NCI-H2081 (cell line): Measurements from ENCODE around the gene RNF114.
"Not testable (repeated sequence)": the region's sequence is repeated elsewhere in the genome, so short reads cannot be mapped to it uniquely, and the experiment has no call there.

ENCODE experiments used
- DNase-seq, 2 experiments: peaks; one replicate each; lab custom pipeline; 2025; lab: John Stamatoyannopoulos, UW

RNF114 gene

DNA sequence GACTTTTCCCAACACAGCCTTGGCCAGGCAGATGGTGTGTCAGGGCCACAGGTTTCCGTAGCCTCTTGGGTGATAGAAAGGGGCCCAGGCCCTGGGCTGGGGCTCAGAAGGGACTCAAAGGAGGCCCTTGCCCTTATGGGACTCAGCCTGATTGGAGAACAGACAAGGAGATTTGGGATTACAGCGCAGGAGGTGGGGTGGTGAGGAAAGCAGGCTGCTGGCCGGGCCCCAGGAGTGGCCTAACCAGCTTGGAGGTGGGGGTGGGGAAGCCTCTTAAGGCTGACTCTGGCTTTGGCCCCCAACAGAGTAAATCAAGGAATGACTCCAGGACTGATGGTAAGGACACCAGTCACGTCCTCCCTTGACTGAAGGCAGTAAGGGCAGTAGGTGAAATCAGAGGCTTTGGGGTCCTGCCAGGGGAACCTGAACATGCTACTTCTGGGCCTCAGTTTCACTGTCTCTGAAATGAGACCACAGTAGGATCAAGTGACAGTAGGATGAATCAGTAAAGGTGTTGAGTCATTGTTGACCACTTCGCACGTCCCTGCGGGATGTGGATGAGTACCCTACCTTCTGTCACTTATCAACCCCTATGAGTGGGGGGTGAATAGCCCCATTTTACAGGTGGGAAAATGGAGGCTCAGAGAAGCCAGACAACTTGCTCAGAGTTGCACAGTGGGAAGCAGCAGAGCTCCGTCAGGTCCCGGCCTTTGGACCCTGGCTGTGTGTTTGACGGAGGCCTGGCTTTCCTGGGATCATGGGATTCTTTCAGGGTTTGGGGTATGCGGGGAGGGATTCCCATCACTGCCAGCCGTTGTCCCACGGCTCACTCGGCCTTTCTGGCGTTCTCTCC, 51.0 kb downstream of the RNF114 start:
- no peak for DNase-seq

DNA sequence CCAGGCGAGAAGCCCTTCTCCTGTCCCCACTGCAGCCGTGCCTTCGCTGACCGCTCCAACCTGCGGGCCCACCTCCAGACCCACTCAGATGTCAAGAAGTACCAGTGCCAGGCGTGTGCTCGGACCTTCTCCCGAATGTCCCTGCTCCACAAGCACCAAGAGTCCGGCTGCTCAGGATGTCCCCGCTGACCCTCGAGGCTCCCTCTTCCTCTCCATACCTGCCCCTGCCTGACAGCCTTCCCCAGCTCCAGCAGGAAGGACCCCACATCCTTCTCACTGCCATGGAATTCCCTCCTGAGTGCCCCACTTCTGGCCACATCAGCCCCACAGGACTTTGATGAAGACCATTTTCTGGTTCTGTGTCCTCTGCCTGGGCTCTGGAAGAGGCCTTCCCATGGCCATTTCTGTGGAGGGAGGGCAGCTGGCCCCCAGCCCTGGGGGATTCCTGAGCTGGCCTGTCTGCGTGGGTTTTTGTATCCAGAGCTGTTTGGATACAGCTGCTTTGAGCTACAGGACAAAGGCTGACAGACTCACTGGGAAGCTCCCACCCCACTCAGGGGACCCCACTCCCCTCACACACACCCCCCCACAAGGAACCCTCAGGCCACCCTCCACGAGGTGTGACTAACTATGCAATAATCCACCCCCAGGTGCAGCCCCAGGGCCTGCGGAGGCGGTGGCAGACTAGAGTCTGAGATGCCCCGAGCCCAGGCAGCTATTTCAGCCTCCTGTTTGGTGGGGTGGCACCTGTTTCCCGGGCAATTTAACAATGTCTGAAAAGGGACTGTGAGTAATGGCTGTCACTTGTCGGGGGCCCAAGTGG, 51.9 kb downstream of the RNF114 start:
- no peak for DNase-seq

DNA sequence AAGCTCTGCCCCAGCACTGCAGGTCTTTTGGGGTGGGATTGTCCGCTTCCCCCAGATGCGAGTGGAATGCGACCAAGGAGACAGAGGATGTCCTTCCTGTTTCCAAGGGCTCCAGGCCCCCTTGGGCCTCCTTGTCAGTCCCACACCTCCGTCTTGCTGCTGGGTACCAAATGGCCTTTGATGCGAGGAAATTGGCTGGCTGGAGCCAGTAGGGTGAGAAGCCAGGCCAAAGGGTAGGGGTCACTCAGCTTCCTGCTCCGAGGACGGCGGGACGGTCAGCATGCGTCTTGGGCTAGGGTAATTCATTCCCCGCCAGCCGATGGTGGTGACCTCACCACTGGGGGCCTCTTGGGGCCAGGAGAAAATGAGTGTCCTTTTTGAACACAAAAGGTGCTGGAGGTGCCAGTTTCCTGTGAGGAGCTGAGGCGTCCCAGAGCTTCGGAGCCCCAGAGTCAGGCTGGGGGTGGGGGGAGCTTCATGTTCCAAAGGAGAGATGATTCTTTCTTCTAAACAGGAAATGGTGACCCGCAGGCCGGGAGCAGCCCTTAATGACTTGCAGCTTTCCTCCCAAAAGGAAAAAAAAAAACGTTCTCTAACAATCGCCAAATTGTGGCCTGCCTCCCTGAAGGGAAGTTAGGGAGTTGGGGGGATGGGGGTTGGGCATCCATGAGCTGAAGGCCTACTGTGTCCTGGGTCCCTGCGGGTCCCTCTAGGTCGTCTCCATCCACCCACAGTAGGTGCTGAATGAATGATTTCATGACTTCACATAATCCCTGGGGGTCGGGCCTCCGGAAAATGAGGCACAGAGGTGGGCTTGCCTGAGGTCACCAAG, 53.3 kb downstream of the RNF114 start:
- DNase-seq: no peak

DNA sequence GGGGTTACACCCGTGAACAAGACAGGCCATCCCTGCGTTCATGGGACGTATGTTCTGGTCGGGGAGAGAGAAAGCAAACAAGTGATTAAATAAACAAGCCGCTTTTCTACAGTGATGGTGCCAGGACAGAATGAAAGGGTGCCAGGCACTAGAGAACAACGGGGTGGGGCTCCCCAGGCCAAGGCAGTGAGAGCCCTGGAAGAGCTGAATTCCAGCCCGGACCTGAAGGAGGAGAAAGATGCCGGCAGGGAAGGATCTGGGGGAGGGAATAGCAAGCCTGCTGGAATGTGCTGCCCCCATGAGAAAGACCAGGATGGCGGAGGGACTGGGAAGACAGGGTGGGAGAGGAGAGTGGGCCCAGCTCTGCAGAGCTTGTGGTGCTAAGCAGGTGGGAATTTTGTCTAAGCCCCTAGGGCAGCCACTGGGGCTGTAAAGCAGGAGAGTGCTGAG, 54.1 kb downstream of the RNF114 start:
- no peak for DNase-seq

DNA sequence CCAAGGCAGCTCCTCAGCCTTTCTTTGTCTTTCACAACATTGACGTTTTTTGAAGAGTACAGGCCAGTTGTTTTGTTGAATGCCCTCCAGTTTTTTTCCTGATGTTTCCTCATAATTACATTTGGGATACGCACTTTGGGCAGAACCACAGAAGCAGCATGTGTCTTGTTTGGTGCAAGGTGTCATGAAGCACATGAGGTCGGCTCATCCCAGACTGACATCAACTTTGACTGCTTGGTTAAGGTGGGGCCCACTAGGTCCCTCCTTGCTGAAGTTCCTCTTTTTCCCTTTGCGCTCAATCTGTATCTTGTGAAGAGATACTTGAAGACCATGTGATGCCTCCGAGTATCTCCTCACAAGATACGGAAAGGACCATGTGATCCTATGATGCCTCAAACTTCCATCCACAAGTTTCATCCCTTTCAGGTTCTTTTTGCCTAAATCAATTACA, 57.1 kb downstream of the RNF114 start:
- DNase-seq: no peak

DNA sequence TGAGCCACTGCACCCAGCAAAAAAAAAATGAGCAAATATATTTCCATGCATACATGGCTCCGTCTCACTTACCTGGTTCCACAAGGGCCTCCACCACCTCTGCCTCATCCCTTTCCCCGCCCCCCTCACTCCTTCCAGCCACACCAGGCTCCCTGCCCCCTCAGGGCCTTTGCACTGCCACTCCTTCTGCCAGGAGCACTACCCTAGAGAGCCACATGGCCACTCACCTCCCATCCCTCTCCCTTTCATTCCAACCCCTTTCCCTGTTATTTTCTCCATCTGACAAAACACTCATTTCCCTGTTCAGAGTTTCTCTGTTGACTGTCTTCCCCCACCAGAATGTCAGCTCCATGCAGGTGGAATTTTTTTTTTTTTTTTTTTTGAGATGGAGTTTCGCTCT, 59.4 kb downstream of the RNF114 start:
- DNase-seq: no peak

DNA sequence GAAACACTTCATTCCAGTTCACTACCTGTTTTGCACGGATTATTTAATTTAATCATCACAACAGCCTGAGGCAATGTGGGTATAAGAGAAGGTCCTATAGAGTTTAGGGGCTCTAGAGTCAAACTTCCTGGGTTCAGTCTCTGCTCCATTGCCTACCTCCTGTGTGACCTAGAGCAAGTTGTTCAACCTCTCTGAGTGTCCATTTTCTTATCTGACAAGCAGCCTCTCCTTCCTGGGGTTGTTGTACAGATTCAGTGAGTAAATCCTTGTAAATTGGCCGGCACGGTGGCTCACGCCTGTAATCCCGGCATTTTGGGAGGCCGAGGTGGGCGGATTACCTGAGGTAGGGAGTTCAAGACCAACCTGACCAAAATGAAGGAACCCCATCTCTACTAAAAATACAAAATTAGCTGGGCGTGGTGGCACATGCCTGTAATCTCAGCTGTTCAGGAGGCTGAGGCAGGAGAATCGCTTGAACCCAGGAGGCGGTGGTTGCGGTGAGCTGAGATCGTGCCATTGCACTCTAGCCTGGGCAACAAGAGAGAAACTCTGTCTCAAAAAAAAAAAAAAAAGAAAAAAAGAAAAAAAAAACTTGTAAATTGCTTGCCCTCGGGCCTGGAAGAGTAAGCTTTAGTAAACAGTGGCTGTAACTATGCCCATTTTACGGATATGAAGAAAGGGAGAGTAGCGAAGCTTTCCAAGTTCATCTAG, 62.4 kb downstream of the RNF114 start:
- DNase-seq: not testable (repeated sequence)

DNA sequence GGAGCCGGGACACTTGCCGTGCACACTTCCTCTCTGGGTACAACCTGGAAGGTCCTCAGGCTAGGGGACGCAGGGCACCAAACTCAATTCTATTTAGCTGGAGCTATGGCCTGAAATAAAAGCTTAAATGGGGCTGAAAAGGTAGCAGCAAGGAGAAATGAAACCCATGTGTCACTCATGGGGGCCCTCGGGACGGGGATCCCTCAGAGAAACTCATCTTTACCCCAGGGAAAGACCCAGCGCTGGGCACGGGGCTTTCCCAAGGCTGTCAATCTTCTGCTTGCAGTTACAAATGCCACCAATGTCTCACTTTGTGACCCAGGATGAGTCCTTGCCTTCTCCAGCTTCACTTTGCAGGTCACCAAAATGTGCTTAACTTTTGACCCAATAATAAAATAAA, 63.1 kb downstream of the RNF114 start:
- no peak for DNase-seq

DNA sequence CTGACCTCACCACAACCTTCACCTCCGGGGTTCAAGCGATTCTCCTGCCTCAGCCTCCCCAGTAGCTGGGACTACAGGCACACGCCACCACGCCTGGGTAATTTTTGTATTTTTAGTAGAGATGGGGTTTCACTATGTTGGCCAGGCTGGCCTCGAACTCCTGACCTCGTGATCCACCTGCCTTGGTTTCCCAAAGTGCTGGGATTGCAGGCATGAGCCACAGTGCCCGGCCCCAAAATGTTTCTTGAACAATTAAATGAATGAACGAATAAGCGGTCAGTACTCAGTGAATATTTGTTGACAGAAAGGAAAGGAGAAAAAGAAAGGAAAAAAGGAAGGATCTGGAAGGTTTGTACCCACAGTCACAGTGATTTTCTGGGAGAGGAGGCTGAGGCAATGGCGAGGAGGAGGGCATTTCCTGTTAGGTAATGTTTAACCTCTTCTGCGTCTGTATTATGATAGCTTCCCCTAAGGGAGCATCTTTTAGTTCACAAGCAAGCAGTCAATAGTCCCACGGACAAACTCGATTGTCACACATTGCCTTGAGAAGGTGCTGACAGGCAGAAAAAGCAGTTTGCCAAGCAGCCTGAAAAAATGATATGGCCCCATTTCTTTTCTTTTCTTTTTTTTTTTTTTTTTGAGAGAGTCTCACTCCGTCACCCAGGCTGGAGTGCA, 64.5 kb downstream of the RNF114 start:
- DNase-seq: not testable (repeated sequence)

DNA sequence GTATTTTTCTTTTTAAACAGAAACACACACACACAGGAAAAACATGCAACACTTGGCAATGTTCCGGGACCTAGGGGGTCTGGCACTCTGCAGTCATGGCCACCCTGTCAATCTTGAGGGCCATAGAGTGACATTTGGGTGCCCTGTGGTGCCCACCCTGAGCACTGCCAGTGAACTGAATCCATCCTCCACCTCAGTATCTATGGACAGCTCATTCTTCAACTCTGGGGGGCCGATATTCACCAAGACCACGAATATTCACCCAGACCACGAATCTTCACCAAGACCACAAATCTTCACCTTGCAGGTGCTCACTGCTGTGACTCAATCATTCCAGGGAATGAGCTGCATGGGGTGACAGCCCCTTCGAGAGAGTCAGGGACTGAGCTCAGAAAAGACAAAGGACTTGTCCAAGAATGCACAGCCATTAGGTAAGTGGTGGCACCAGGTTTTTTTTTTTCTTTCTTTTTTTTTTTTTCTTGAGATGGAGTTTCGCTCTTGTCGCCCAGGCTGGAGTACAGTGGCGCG, 65.7 kb downstream of the RNF114 start:
- DNase-seq: no peak

DNA sequence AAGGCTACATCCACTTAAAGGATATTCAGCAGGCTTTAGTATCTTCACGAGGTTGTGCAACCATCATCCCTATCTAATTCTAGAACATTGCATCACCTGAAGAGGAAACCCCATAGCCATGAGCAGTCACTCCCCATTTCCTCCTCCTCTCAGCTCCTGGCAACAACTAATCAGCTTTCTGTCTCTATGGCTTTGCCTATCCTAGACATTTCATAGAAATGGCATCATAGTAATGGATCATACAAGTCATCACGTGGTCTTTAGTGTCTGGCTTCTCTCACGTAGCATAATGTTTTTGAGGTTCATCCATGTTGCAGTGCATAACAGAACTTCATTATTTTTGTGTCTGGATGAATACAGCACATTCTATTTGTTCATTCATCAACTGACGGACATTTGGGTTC, 67.1 kb downstream of the RNF114 start:
- DNase-seq: no peak
